Effector memory CD8-positive, alpha-beta T cell (primary cell): Measurements from ENCODE around the gene ALDH3A2.
A peak's percentile ranks its signal among the peaks of the same experiment; 100 is the strongest.
"Not testable (repeated sequence)": the region's sequence is repeated elsewhere in the genome, so short reads cannot be mapped to it uniquely, and the experiment has no call there.

Source experiments
- ATAC-seq: fragments of 150-1000 bp; cut with Tn5 transposase; replicated peaks from 2 replicates; pipeline ENCODE4 v1.10.0; 2021; ENCODE audit warnings: mild to moderate bottlenecking, moderate library complexity
- DNase-seq, 3 experiments: peaks; one replicate each; pipeline ENCODE4 v3.0.0; 2021
- H3K27ac Mint-ChIP-seq, 2 donors: one replicate each; pipeline ENCODE4 v1.8.0; 2022; ENCODE audit warnings: mild to moderate bottlenecking in 2 of 2, mixed read lengths in 2 of 2, moderate library complexity in 2 of 2
- H3K27me3 Mint-ChIP-seq, 2 donors: one replicate each; pipeline ENCODE4 v1.8.0; 2022; ENCODE audit warnings: mixed read lengths in 2 of 2
- H3K36me3 Mint-ChIP-seq: one replicate; pipeline ENCODE4 v1.8.0; 2022; ENCODE audit warnings: mild to moderate bottlenecking, moderate library complexity, mixed read lengths; ENCODE audit not compliant: insufficient read depth
- H3K4me1 Mint-ChIP-seq, 2 donors: one replicate each; pipeline ENCODE4 v1.8.0; 2022; ENCODE audit warnings: low read depth in 2 of 2, mixed read lengths in 2 of 2
- H3K4me3 Mint-ChIP-seq, 2 donors: one replicate each; pipeline ENCODE4 v1.8.0; 2022; ENCODE audit warnings: mild to moderate bottlenecking in 2 of 2, mixed read lengths in 2 of 2, moderate library complexity in 2 of 2
- H3K9me3 Mint-ChIP-seq, 2 donors: one replicate each; pipeline ENCODE4 v1.8.0; 2022; ENCODE audit warnings: mixed read lengths in 2 of 2

The ALDH3A2 gene

DNA sequence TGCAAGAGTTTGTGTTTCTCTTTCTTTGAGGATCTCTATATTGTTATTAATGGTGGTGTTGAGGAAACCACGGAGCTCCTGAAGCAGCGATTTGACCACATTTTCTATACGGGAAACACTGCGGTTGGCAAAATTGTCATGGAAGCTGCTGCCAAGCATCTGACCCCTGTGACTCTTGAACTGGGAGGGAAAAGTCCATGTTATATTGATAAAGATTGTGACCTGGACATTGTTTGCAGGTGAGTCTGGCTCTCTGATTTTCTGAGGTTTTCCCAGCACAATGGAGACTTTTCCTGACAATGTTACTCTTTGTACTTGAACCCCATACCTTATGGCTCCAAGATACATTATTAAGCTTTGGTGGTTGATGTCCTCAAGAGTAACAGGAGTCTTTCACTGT is 7.8 kb downstream of the ALDH3A2 start:
- Mint-ChIP-seq H3K27me3 (no peaks in the 10 kb centered on the region), H3K27ac (no peak overlapping the region), H3K4me3 (no peak overlapping the region), H3K36me3 (peaks cover 21% of the 10 kb centered on the region), H3K4me1 (peaks cover 0 to 7% of the 10 kb centered on the region in 2 donors), H3K9me3 (no peaks in the 10 kb centered on the region)
- no peak for DNase-seq
- ATAC-seq = no peak

DNA sequence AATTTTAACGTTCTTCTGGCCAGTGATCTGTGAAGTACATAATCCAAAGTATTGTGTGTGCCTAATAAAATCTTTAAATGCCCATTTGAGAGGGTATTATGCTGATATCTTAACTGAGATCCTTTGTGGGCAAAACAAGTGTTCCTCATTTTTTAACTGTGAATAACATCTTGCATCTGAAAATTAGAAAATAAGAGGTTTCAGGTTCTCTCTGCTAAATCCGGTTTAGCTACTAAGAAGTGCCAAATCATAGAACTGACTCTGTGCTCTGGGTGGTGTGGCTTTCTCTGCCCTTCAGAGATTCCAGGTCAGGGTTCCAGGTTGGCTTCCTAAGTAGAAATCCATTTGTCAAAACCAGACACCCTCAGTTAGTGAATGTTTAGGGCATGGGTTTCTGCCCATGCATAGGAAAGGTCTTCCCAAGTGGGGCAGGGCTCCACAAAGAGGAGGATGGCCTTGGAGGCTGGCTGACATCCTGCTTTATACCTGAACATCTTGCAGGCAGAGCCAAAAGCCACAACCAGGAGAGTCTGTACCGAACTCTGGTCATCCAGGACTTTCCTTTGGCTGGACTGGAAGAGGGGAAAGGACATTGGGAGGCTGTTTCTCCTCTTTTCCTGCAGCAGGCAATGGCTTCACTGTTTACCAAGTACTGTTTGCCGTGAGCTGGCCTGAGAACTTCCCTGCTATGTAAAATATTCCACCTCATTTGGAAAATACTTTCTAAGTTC is 8.5 kb downstream of the ALDH3A2 start:
- Mint-ChIP-seq H3K27me3 (no peaks in the 10 kb centered on the region), H3K4me3 (no peak overlapping the region), H3K9me3 (no peaks in the 10 kb centered on the region), H3K36me3 (peaks cover 20% of the 10 kb centered on the region), H3K4me1 (peaks cover 0 to 4% of the 10 kb centered on the region in 2 donors), H3K27ac (no peak overlapping the region)
- DNase-seq (no peak), ATAC-seq (no peak)

DNA sequence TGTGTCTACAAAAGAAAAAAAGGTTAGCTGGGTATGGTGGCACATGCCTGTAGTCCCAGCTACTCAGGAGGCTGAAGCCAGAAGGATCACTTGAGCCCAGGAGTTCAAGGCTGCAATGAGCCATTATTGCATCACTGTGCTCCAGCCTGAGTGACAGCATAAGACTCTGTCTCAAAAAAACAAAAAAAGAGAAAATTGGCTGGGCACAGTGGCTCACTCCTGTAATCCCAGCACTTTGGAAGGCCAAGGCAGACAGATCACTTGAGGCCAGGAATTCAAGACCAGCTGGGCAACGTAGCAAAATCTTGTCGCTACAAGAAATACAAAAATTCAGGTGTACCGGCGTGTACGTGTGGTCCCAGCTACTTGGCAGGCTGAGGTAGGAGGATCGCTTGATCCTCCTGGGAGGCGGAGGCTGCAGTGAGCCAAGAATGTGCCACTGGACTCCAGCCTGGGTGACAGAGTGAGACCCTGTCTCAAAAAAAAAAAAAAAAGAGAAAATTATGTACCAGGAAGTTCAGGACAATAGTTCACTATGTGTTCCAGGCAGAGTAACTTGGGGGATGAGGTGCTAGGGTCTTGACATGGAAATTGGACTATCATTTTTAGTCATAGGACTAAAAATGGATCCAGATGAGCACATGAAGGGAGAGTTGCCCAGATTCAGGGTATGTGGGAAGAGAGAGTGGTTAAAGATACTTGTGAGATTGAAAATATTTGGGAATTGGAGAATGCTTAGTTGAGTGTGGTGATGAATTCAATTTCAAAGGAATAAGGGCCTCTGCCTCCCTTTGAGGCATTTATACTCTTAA is 11.0 kb downstream of the ALDH3A2 start:
- DNase-seq (no peak), ATAC-seq (no peak)
- H3K4me1 Mint-ChIP-seq = peaks cover 0 to 2% of the 10 kb centered on the region in 2 donors
- H3K36me3 Mint-ChIP-seq = peaks cover 22% of the 10 kb centered on the region
- H3K27me3 Mint-ChIP-seq = no peaks in the 10 kb centered on the region
- H3K9me3 Mint-ChIP-seq = no peaks in the 10 kb centered on the region
- H3K4me3 Mint-ChIP-seq = no peak overlapping the region
- H3K27ac Mint-ChIP-seq = no peak overlapping the region

DNA sequence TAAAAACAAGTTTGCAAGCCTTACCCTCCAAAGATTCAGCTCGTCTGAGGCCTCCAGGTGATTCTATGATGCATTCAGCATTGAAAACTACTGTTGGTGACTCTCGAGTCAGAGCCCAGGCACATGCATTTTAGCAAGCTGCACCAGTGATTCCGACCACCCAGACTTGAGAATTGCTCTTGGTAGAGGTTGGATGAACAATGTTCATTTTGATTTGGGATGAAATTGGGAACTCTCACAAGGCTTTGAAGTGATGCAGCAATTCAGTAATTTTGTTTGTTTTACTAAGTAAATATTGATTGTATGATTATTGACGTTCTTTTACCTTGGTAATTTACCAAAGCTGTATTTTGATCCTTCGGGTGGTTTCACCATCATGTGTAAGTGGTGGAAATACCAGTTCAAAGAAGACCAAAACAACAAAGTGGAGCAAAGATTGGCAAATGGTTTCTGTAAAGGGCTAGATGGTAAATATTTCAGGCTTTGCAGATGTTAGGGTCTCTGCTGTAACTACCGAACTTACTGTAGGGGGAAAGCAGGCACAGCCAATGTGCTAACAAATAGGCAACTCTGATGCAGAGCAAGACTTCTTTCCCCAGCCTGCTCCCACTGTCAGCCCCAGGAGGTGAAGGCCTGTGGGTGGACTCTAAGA is 11.8 kb downstream of the ALDH3A2 start:
- Mint-ChIP-seq H3K36me3 (peaks cover 17% of the 10 kb centered on the region), H3K9me3 (no peaks in the 10 kb centered on the region), H3K4me3 (no peak overlapping the region), H3K27ac (no peak overlapping the region), H3K27me3 (no peaks in the 10 kb centered on the region), H3K4me1 (peaks cover 0 to 2% of the 10 kb centered on the region in 2 donors)
- no peak for ATAC-seq
- no peak for DNase-seq

DNA sequence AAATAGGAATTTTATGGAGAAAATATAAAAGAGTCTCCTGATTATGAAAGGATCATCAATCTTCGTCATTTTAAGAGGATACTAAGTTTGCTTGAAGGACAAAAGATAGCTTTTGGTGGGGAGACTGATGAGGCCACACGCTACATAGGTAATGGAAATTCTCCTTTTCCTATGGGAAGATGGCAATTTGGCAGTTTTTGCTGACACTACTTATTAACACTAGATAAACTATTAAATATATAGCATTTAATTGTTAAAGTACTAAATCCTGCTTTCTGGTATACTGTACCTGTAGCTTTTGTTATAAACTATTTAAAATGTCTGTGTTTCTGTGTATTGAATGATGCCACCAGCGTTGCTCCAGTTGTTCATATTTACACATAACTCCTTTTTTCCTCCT is 12.6 kb downstream of the ALDH3A2 start:
- Mint-ChIP-seq H3K9me3 (no peaks in the 10 kb centered on the region), H3K27me3 (no peaks in the 10 kb centered on the region), H3K4me1 (peaks cover 0 to under 1% of the 10 kb centered on the region in 2 donors), H3K36me3 (peaks cover 17% of the 10 kb centered on the region), H3K4me3 (no peak overlapping the region), H3K27ac (no peak overlapping the region)
- no peak for ATAC-seq
- DNase-seq = no peak

DNA sequence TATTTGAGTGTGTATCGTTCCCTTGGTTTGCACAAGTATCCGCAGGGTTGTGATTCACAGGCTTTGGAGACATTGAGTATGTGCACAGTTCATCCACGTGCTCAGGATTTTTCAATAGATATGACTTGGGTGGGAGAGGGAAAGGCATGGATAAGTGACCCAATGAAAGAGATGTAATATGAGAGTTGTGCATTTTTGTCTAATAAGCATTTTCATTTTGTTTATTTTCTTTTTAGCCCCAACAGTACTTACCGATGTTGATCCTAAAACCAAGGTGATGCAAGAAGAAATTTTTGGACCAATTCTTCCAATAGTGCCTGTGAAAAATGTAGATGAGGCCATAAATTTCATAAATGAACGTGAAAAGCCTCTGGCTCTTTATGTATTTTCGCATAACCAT is 14.5 kb downstream of the ALDH3A2 start:
- Mint-ChIP-seq H3K4me1 (no peaks in the 10 kb centered on the region), H3K36me3 (peaks cover 24% of the 10 kb centered on the region), H3K27ac (no peak overlapping the region), H3K9me3 (no peaks in the 10 kb centered on the region), H3K27me3 (no peaks in the 10 kb centered on the region), H3K4me3 (no peak overlapping the region)
- ATAC-seq (no peak), DNase-seq (no peak)

DNA sequence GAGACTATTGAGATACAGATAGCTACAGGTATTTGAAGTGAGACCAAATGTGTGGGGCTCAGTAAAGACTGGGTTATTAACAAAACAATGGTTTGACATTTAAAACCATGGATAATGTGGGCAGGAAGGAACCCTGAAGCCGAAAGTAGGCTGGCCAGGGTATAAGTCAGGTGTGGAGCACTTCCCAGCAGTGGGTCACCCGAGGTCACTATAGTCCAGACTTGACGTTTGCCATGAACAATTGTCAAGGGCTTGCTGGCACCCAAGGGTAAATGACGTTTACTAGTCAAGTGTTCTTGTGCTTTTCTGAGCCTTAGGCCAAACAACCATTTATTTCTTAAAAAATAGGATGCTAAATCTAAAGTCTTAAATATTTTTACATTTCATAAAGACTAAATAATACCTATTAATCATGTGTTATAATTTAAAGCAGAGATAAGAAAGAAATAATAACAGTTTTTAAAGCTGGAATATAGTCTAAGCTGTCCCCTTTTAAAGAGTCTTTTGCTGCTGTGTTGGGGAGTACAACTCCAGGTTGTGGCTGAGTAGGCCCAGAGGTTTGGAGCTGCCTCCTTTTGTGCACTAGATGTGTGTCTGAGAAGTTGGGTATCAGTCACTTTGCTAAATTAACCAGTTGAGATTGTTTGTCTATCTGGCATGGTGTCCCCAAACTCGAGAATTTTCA is 15.7 kb downstream of the ALDH3A2 start:
- Mint-ChIP-seq H3K27ac (no peak overlapping the region), H3K4me3 (no peak overlapping the region), H3K36me3 (peaks cover 22% of the 10 kb centered on the region), H3K27me3 (no peaks in the 10 kb centered on the region), H3K9me3 (no peaks in the 10 kb centered on the region), H3K4me1 (no peaks in the 10 kb centered on the region)
- no peak for DNase-seq
- ATAC-seq = no peak

DNA sequence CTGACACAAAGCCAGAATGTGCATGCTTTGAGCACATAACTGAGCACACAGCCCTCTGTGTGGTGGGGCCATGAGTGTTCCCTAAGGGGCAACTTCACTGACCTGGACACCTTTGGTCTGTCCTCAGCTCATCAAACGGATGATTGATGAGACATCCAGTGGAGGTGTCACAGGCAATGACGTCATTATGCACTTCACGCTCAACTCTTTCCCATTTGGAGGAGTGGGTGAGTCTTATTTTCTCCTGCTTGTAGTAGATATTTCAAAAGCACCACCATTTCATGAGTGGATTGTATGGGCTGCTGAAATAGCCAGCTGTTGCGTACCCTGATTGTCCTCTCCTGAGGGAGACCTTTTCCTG is 16.2 kb downstream of the ALDH3A2 start:
- no peaks in the 10 kb centered on the region for H3K27me3 Mint-ChIP-seq
- H3K9me3 Mint-ChIP-seq = no peaks in the 10 kb centered on the region
- peaks cover 21% of the 10 kb centered on the region for H3K36me3 Mint-ChIP-seq

DNA sequence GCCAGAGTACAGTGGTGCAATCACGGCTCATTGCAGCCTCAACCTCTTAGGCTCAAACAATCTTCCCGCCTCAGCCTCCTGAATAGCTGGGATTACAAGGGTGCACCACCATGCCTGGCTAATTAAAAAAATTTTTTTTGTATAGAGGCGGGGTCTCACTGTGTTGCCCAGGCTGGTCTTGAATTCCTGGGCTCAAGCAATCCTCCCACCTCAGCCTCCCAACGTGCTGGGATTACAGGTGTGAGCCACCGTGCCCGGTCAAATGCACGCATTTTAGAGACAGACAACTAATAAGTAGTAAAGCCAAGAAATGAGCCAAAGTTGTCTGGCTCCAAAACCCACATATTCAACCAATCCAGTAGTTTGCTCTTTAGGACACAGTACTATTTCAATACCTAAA is 21.1 kb downstream of the ALDH3A2 start:
- H3K27me3 Mint-ChIP-seq, ATAC-seq, DNase-seq, H3K4me3 Mint-ChIP-seq, H3K9me3 Mint-ChIP-seq, H3K4me1 Mint-ChIP-seq: not testable (repeated sequence)
- Mint-ChIP-seq H3K27ac (peak overlapping the region in 1 of 2 donors; percentile 19), H3K36me3 (peaks cover 19% of the 10 kb centered on the region)

More for the DNA sequence above, 16.2 kb downstream of the ALDH3A2 start:
- DNase-seq (no peak), ATAC-seq (no peak)
- Mint-ChIP-seq H3K4me1 (no peaks in the 10 kb centered on the region), H3K27ac (no peak overlapping the region), H3K4me3 (no peak overlapping the region)

DNA sequence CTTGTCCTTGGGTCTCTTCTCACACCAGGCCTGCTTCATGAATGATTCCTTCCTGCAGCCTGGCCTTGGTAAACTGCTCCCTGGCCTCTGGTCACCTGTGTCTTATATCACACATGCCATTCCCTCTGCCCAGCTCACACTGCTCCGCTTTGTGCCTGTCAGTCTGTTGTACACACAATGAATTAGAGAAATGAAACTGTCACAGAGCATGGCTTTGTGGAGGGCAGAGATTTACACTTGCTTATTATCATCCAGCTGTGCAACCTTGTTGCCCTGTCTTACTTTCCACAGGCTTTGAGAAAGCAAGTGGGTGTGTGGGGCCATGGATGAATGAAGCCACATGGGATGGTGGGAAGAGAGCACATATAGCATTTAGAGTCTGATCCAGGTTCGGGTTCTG is 22.4 kb downstream of the ALDH3A2 start:
- Mint-ChIP-seq H3K27me3 (no peaks in the 10 kb centered on the region), H3K36me3 (peaks cover 19% of the 10 kb centered on the region), H3K4me1 (no peaks in the 10 kb centered on the region), H3K4me3 (no peak overlapping the region), H3K27ac (no peak overlapping the region), H3K9me3 (no peaks in the 10 kb centered on the region)
- ATAC-seq (no peak), DNase-seq (no peak)

DNA sequence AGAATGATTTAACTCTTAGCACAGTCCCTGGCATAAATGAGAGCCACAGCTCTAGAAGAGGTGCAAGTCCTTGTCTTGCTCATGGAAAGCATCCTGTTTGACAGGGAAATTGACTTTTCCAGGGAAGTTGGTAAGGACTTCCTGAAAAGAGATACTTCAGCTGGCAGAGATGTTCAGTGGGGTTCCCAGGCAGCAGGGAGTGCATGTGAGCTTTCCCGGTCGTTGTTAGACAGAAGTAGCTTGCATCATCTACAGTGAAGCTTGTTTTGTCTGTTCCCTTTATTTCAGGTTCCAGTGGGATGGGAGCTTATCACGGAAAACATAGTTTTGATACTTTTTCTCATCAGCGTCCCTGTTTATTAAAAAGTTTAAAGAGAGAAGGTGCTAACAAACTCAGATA is 22.9 kb downstream of the ALDH3A2 start:
- H3K9me3 Mint-ChIP-seq = no peaks in the 10 kb centered on the region
- no peak for DNase-seq
- no peak overlapping the region for H3K4me3 Mint-ChIP-seq
- ATAC-seq = no peak
- H3K27me3 Mint-ChIP-seq = no peaks in the 10 kb centered on the region
- no peaks in the 10 kb centered on the region for H3K4me1 Mint-ChIP-seq
- H3K27ac Mint-ChIP-seq = no peak overlapping the region
- peaks cover 19% of the 10 kb centered on the region for H3K36me3 Mint-ChIP-seq

DNA sequence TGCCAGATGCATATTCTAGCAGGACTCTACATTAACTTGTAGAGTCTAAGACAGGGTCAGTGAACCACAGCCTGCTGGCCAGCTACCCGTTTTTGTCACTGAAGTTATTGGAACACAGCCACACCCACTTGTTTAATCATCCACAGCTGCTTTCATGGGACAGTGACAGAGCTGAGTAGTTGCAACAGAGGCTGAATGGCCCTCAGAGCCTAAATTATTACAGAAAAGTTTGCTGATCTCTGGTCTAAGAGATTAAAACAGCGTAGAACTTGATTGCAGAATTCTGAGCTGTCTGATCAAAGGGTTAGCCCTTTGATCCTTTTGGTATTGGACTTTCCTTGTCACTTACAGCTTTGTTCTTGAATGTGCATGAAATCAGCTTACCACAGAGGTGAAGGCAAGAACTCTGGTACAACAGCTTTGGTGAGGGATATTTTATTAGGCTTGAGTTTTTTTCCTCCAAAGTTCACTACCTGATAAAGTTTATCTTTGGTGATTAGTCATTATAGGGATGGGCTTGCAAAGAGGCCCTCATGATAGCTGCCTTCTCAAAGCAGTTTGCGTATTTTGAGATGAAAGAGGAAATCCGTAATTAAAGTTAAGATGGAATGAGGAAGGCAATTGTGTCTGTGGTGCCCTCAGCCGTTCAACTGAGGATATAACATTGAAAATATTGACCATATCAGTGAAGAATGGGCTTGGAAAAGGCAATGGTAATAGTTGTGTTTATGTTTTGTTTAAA is 23.6 kb downstream of the ALDH3A2 start:
- Mint-ChIP-seq H3K4me3 (no peak overlapping the region), H3K27me3 (no peaks in the 10 kb centered on the region), H3K9me3 (no peaks in the 10 kb centered on the region), H3K36me3 (peaks cover 16% of the 10 kb centered on the region), H3K4me1 (no peaks in the 10 kb centered on the region), H3K27ac (no peak overlapping the region)
- DNase-seq (no peak), ATAC-seq (no peak)

DNA sequence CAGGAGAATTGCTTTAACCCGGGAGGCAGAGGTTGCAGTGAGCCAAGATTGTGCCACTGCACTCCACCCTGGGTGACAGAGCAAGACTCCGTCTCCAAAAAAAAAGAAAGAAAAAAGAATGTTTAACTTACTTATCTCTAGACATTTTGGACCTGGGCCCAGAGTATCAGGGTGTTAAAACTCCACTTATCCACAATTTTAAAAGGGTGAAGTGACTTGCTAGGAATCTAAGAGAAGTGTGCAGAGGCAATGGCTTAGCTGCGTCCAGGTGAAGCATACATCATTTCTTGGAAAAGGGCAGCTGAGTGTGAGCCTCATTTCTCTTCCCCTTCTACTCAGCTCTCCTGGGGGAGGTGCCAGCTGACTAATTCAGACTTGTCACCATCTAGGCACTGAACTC is 25.1 kb downstream of the ALDH3A2 start:
- no peak overlapping the region for H3K4me3 Mint-ChIP-seq
- ATAC-seq = no peak
- no peaks in the 10 kb centered on the region for H3K27me3 Mint-ChIP-seq
- H3K9me3 Mint-ChIP-seq = no peaks in the 10 kb centered on the region
- peaks cover 11% of the 10 kb centered on the region for H3K36me3 Mint-ChIP-seq
- H3K27ac Mint-ChIP-seq = no peak overlapping the region
- H3K4me1 Mint-ChIP-seq = no peaks in the 10 kb centered on the region
- DNase-seq = no peak
